Skin epidermis (tissue), 12 donors: ENCODE results near the gene CHRNG.

Experiments used
- H3K27ac ChIP-seq, 21 experiments: fragments of 200-600 bp; sonication (generic) in 11 of 21; one replicate each; pipeline ENCODE4 v1.5.0; 2020; ENCODE audit warnings: mild to moderate bottlenecking in 3 of 21, inconsistent platforms in 2 of 21, moderate library complexity in 2 of 21
- H3K4me3 ChIP-seq, 7 experiments: fragments of 200-600 bp; sonication (generic) in 2 of 7; one replicate each; pipeline ENCODE4 v1.5.0; 2020; ENCODE audit warnings: inconsistent platforms in 2 of 7, mild to moderate bottlenecking in 2 of 7, moderate library complexity in 1 of 7

Gene CHRNG

GRCh38 chr2:232541961-232542714, 2.6 kb downstream of the CHRNG start:
- Histone ChIP-seq H3K27ac (no peak overlapping the region), H3K4me3 (no peak overlapping the region)

GRCh38 chr2:232542715-232543467, 3.4 kb downstream of the CHRNG start:
- Histone ChIP-seq H3K4me3 (no peak overlapping the region), H3K27ac (no peak overlapping the region)

- Histone ChIP-seq H3K27ac (no peak overlapping the region), H3K4me3 (no peak overlapping the region)
These were observed 4.0 kb downstream of the CHRNG start for GRCh38 chr2:232543491-232543890.

- H3K4me3 ChIP-seq, result no peak overlapping the region
- H3K27ac ChIP-seq, result no peak overlapping the region
These were observed 4.6 kb downstream of the CHRNG start for GRCh38 chr2:232543928-232544631.

GRCh38 chr2:232544674-232545073, 5.2 kb downstream of the CHRNG start:
- no peak overlapping the region for H3K4me3 ChIP-seq
- no peak overlapping the region for H3K27ac ChIP-seq

GRCh38 chr2:232545511-232546375, 6.3 kb downstream of the CHRNG start:
- no peak overlapping the region for H3K4me3 ChIP-seq
- no peak overlapping the region for H3K27ac ChIP-seq

GRCh38 chr2:232547991-232548390, 8.5 kb downstream of the CHRNG start:
- Histone ChIP-seq H3K4me3 (no peak overlapping the region), H3K27ac (no peak overlapping the region)

GRCh38 chr2:232549655-232550353, 10.3 kb downstream of the CHRNG start:
- Histone ChIP-seq H3K27ac (peak overlapping the region; percentile 94 to 100 (median 98)), H3K4me3 (peak overlapping the region; percentile 73 to 97 (median 83))

GRCh38 chr2:232550354-232551249, 11.1 kb downstream of the CHRNG start, which contains the start of the genes EIF4E2 and TIGD1:
Gene EIF4E2, plus strand, starts transcription at chr2:232550689. Its CDS starts 36 bp downstream, at chr2:232550725.
Gene TIGD1, minus strand, starts transcription at chr2:232550557. Its CDS starts 675 bp downstream, at chr2:232549882.
- peak within 1 kb of the TSS; percentile 94 to 100 (median 98) for H3K27ac ChIP-seq

GRCh38 chr2:232551250-232551638, 11.8 kb downstream of the CHRNG start:
- Histone ChIP-seq H3K4me3 (peak overlapping the region; percentile 73 to 97 (median 83)), H3K27ac (peak overlapping the region; percentile 94 to 100 (median 98))

More at GRCh38 chr2:232550354-232551249, 11.1 kb downstream of the CHRNG start, which contains the start of the genes EIF4E2 and TIGD1:
- H3K4me3 ChIP-seq, result peak within 1 kb of the TSS; percentile 73 to 97 (median 83)

GRCh38 chr2:232551776-232552175, 12.3 kb downstream of the CHRNG start:
- H3K4me3 ChIP-seq, result peak overlapping the region in 6 of 7 experiments; percentile 73 to 97 (median 84)
- peak overlapping the region in 9 of 21 experiments; percentile 94 to 100 (median 99) for H3K27ac ChIP-seq

GRCh38 chr2:232556426-232556825, 16.9 kb downstream of the CHRNG start:
- H3K4me3 ChIP-seq, result no peak overlapping the region
- no peak overlapping the region for H3K27ac ChIP-seq

- Histone ChIP-seq H3K4me3 (no peak overlapping the region), H3K27ac (no peak overlapping the region)
These were observed 23.1 kb downstream of the CHRNG start for GRCh38 chr2:232562515-232563151.

- Histone ChIP-seq H3K4me3 (no peak overlapping the region), H3K27ac (no peak overlapping the region)
These were observed 24.1 kb downstream of the CHRNG start for GRCh38 chr2:232563580-232563979.

- Histone ChIP-seq H3K27ac (peak overlapping the region in 2 of 21 experiments; percentile 15 to 24), H3K4me3 (no peak overlapping the region)
These were observed 28.2 kb downstream of the CHRNG start for GRCh38 chr2:232567721-232568120.

- H3K4me3 ChIP-seq, result no peak overlapping the region
- H3K27ac ChIP-seq, result peak overlapping the region in 3 of 21 experiments; percentile 15 to 56 (median 25)
These were observed 28.7 kb downstream of the CHRNG start for GRCh38 chr2:232568161-232568560.

- no peak overlapping the region for H3K27ac ChIP-seq
- no peak overlapping the region for H3K4me3 ChIP-seq
These were observed 30.0 kb downstream of the CHRNG start for GRCh38 chr2:232569541-232569940.
